Fibroblast of peridontal ligament (primary cell): ENCODE data around the gene INPP5D.
"Not testable (repeated sequence)": the region's sequence is repeated elsewhere in the genome, so short reads cannot be mapped to it uniquely, and the experiment has no call there.

Experiments used
- DNase-seq: peaks from one replicate; pipeline ENCODE4 v3.0.0-alpha.2; 2010; ENCODE audit errors: extremely low read depth

The INPP5D gene

DNA sequence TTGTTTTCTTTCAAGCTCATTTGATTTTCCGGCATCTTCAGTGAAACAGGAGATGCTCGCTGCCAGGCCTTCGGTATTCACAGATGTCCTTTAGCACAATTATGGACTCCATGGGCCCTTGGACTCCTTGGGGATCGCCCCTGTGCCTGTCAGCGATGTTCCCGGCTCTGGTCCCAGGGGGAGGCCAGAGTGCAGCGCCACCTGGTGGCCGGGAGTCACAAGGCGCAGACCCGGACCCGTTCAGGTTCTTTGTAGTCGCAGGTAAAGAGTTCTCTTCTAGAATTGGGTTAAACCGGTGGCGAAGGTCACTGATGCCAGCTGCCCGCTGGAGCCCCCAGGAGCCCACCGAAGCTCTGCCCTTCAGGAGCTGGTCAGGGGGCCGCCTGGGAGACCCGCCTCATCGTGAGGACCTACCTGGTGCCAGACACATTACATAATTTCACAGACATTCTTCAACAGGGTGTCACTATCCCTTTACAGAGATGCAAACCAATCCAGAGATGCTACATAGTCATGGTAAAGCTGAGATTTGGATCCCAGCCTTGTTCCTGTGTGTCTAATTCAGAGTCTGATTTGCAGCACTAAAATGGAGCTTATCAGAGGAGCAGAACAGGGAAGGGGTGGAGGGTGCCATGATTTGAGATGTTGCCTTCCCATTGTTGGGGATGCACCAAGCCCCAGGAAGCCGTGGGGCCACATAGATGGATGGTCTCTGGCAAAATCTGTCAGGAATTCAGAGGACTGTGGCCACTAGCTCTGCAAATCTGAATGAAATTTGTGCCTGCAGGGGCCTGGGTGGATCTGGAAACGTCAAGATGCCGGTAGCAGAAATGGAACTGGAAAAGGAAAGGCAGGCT lies 6.0 kb upstream of the INPP5D start:
- peak; percentile 13 for DNase-seq

DNA sequence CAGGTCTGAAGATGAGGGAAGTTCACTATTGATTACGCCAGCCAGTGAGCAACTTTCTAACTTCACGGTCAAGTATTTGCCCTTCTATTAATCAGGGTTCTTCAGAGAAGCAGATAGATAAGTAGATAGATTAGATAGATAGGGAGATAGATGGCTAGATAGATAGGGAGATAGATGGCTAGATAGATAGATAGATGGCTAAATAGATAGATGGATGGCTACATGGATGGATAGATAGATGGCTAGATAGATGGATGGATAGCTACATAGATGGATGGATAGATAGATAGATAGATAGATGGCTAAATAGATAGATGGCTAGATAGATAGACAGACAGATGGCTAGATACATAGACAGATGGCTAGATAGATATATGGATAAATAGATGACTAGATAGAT lies 4.8 kb upstream of the INPP5D start:
- DNase-seq: no peak

DNA sequence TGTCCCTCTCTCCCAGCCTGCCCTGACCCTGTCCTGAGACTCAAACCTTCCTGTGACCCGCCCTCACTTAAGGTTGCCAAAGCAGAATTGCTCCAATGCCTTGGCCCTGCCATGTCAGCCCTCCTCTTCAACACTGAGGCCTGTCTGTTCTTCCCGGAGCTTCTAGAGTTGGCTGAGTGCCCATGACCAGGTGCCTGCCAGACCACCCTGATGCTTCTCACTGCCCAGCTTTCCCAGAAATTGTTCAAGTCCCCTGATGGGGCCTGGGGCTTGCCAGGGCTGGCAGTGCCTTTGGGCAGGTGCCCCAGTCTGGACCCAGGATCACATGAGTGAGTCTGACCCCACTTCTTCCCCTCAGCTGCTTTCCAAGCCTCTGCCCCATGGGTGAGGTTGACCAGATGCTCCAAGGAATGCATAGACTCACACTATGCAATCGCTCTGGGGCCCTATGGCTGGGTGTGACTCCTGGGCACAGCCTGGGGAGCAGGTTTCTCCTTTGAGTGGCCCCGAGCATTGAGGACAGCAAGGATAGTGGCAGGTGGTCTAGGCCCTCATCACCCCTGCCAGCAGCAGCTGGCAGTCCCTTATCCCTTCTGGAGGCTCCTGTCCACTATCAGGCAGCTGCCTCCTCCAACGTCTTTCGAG lies 3.1 kb upstream of the INPP5D start:
- no peak for DNase-seq

DNA sequence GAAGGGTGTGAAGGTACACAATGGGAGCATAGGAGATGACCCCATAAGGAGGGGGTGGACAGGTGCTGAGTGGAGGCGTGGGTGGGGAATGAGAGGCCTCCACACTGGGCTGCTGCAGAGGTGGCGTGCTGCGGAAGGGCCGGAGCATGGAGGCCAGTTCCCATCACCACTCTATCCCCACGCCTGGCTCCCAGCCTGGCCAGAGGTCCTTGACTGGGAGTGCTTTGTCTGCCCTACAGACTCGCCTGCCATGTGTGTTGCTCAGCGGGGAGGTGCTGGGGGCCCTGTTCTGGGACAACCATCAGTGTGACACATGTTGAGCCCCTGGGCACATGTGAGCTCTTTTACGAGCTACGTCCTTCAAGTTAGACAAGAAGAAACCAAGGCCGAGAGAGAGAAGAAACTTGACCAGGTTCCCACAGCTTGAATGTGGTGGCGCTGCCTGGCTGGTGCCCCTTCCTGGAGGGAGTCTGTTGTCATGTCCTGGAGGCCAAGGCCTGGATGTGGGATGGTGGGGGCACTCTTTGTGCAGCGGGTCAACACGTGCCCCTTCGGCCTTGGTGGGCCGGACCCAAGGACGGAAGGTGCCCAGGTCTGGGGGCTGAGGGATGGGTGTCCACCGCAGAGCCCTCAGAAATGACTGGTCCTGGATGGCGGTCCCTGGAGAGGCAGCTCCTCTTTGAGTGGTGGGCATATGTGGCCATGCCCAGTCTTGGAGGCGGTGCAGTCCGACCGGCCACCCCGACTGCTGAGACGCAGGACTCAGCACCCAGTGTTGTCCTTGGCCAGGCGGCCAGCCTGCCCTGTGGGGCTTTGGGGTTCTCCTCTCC lies 1.2 kb upstream of the INPP5D start:
- DNase-seq: no peak

DNA sequence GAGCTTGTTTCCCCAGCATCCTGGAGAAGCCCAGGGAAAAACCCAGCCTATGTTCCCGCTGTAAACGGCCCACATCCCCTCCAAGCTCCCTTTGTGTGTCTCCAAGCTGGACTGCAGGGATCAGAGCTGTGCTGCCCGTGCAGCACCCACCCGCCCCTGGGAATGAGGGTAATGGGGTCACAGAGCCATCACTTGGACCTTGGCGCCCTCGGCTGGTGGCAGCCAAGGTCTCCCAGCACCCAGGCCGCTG lies 670 bp upstream of the INPP5D start:
- no peak for DNase-seq

DNA sequence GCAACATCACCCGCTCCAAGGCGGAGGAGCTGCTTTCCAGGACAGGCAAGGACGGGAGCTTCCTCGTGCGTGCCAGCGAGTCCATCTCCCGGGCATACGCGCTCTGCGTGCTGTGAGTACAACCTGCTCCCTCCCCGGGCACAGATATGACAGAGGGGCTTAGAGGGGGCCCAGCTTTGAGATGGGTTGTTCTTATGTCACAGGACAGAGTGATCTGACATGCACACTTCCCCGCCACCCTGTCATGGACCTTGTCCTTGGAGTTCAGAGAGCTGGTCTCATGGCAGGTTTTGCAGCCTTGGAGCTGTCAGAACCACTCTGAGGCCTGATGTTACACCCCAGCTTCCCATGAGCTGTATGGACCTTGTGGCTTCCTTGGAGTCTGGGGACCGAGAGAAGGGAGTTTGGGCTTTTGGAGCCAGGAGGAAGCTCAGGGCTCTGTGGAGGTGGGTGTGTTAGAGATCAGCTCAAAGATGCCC lies 398 bp downstream of the INPP5D start:
- DNase-seq: no peak

DNA sequence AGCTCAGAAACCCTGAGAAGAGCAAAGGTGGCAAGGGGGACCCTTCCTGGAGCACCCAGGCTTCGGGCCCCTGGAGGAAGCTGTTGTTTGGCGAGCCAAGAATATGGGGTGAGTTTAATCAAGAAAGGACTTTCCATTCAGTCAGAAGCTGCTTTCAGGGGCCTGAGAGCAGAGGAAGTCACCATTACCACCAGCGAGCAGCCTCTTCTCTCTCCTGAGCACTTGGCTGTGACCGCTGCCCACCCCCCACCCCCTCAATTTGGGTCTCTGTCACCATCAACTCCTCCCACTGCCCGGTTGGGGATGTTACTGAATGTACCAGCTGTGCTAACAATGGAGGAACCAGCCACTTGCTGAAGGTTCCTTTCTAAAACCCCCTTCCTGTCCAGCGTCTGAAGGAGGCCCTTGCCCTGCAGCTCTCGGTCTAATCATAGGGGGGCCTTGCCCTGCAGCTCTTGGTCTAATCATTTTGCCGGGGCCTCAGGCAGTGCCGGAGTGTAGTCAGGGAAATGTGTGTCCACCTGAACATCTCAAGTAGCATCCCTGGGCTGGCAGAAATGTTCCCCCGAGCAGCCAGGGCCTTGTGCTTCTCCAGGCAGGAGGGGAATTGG lies 943 bp downstream of the INPP5D start:
- DNase-seq: no peak

DNA sequence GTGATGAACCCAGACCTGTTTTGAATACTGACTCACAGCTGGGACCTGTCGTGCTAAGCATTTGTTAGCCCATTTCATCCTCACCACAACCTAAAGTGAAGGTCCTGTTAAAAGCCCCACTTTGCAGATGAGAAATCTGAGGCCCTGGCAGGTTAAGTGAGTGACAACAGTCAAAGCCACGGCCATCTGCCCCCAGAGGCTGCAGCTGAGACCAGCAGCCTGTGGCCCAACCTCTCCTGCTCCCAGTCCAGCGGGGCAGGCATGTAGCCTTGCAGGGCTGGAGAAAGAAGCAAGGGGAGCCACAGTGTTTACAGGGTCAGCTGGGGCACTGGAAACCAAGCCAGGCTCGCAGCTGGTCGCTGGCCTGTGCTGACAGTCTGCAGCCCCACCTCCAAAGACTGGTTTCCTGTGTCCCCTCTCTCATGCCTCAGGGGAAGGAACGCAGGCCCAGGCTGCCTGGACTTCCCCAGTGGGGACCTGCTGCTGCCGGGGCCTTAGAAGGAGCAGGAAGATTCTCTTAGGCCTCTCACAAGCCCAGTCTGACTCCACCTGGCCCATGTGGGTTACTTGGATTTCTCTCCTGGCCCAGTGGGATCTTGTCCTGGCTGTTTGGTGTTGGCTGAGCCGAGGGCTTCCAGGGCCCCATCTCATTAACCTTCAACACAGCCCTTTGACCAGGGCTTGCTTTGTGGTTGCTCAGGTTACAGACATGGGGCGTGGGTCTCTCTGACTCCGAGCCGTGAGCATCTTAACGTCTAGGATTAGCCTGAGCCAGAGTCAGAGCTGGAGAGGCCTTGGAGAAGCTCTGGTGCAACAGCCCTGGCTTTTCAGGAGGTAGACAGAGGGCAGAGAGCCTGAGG lies 1.7 kb downstream of the INPP5D start:
- no peak for DNase-seq

DNA sequence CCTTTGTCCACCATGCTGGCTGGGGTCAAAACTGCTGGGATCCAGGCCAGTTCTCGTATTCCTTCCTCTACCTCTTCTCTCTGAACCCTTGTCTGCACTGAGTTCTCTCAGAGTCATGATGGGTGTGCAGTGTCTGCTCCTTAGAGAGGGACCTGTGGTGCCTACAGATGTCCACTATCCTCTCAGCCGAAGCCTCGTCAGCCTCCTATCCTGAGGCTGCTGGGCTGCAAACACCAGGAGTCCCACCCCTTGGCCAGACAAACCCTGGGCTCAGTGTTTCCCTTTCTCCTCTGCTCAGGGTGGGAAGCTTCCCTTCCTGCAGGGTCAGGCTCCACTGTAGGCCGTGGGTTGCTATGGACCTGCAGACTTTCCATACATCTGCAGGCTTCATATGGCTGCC lies 2.3 kb downstream of the INPP5D start:
- no peak for DNase-seq

DNA sequence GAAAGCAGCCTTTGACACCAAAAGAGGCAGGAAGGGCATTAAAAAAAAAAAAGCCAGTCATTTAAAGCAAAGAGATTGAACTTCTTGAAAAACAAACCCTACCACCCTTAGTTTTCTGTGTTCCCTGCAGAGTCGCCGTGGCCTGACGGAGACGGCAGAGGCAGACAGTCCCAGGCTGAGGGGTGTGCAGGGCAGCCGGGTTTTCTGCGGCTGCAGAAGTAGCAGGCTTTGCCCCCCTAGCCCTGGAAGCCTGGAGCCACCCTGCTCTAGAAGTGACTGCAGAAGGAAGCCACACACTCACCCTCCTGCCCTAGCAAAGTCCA lies 2.8 kb downstream of the INPP5D start:
- no peak for DNase-seq

DNA sequence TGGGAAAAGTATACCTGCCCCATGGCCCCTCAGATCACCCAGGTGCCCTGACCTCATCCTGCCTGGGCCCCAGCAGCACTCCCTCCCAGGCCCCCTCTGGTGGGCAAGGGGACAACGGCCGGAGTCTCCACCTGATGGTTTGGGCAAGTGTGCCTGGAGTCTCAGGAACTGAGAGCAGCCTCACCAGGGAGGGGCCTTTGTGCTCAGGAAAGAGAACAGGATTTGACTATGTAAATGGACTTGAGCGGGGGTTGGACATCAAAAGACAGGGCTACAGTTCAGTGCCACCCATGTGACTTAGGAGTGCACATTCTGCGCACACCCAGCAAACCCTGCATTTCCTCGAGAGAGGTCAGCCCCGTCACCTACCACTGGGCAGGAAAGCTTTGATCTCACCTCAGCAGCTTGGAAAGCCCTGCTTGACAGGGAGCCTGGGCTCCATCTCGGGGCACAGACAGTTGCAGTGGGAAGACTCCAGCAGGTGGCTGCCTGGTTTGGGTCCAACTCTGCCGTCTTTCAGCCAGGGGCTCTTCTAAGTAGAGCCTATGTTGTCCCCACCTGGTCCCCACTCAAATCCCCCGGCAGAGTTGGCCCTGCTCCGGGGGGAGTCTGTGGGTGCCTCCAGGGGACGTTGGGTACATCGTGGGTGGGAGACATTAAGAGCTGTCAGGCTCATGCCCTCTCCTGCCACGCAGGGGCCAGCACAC lies 3.3 kb downstream of the INPP5D start:
- no peak for DNase-seq

DNA sequence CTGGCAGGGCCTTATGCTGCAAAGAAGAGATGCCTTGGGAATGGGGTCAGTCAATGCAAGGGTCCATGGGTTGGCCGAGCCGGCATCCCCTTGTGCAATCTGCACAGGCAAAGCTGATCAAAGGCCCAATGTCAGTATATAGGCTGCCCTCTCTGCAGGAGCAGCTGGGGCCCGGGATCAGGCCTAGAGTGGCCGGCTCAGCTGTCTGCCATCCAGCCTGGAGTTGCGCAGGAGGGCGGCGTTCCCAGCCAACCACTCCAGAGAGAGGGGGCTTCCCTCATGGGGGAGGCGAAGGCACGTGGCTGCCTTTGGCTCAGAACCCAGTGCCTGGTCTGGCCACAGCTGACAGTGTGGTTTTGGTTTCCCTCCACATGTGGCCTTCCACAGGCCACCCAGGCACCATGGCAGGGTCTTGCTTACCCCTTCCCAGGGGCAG lies 3.9 kb downstream of the INPP5D start:
- no peak for DNase-seq

DNA sequence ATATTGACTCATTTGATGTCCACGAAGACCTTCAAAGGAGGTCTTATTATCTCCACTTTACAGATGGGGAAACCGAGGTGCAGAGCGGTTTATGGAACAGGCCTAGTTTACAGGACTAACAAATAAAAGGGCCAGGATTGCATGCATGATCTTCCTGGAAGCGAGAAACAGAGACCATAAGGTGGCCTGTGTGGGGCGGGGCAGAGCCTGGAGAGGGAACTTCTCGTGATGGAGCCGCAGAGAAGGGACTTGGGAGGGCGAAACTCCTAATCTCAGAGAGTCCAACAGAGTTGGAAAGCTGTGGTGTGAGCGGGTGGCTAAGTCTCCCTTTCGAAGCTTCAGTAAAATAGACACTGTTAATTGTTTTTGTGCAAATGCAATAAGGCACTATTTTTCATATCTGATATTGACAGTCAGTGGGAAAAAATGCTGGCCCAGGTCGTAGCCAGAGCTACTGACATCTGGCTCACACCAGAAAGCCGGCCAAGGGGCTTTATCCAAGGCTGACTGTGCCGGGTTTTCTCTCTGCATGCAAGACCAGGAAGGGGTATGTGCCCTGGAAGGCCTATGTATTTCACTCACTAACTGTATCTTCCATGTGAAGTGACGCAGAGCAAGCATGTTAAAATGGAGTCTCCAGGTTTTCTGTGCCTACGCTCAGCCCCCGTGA lies 4.5 kb downstream of the INPP5D start:
- no peak for DNase-seq

DNA sequence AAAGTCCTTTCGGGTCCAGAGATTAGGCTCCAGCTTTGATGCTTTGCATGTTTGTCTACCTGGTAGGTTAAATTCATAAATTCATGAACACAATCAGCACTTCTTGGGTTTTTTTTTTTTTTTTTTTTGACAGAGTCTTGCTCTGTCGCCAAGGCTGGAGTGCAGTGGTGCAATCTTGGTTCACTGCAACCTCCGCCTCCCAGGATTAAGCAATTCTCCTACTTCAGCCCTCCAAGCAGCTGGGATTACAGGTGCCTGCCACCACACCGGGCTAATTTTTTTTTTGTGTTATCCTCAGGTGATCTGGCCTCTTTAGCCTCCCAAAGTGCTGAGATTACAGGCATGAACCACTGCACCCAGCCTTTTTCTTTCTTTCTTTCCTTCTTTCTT lies 5.1 kb downstream of the INPP5D start:
- DNase-seq: not testable (repeated sequence)

DNA sequence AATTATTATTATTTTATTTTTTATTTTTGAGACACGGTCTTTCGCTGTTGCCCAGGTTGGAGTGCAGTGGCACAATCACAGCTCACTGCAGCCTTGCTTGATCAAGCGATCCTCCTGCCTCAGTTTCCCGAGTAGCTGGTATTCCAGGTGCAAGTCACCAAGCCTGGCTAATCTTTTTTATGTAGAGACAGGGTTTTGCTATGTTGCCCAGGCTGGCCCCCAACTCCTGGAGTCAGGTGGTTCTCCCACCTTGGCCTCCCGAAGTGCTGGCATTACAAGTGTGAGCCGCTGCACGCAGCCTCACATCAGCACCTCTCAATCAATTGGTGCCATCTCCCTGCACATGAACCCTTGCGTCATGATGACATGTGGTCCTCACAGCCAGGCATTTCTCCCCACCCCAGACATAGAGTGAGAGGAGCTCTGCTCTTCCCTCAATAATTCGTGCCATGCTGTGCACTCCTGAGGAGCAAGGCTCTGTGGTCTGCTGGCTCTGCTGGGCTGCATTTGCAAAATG lies 5.9 kb downstream of the INPP5D start:
- no peak for DNase-seq

DNA sequence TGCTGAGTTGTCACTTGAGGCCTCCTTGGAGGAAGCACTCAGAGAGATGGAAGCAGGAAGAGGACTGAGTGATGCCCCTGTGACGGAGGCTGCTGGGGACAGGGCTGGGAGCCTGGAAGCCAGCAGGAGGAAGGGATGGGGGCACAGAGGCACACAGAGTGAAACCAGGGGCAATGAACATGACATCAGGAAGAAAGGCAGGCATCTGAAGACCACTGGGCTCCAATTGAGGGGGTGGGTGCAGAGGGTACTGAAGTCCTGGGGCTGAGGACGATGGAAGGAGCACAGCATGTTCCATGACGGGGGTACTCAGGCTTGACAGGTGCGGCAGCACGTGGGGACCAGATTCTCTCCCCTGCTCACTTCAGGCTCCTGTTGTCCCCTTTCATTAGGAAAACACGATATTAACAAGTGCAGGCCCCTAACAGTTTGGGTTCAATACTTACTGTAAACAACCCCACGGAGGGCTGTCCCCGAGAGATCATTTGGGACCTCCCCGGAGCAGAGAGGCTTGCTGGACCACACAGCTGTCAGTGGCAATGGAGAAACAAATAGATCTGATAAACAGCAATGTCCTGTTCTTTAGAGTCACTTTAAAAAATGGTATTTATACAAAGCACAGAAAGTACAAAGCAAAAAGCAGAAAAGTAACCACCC lies 8.7 kb downstream of the INPP5D start:
- DNase-seq: no peak

DNA sequence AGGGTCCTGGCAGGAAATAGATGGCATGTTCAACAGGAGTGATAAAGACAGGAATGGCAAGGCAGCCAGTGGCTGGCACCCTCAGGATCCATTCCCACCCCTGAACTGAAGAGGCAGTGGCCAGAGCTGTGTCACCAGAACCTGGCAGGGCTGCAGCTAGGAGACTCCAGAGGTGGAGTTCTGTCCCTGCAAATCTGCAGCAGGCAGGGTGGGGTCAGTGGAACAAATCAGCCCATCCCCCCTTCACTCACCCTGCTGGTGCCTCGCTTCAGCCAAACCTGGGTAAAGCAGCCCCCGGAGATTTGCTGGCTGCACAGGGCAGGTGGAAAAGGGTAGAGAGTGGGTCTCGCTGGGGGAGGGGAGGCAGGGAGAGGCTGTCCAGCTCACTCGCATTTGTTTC lies 12.7 kb downstream of the INPP5D start:
- no peak for DNase-seq

DNA sequence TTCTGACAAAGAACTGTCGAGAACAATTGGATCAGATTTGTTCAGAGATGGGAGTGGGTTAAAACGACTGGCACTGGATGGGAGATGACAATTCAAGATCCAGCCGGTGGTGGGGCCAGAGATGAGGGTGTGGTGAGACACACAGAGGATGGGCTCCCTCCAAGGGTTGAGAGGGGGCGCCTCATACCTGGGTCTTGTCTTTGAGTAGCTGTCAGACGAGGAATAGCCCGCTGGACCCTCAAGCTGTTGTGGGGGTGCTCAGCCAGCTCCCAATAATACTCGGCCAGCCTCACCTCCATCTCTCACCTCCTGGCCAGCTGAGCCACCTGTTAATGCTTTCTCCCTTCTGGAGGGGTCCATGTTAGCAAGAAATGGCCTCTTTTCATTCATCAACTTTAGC lies 14.0 kb downstream of the INPP5D start:
- DNase-seq: no peak

DNA sequence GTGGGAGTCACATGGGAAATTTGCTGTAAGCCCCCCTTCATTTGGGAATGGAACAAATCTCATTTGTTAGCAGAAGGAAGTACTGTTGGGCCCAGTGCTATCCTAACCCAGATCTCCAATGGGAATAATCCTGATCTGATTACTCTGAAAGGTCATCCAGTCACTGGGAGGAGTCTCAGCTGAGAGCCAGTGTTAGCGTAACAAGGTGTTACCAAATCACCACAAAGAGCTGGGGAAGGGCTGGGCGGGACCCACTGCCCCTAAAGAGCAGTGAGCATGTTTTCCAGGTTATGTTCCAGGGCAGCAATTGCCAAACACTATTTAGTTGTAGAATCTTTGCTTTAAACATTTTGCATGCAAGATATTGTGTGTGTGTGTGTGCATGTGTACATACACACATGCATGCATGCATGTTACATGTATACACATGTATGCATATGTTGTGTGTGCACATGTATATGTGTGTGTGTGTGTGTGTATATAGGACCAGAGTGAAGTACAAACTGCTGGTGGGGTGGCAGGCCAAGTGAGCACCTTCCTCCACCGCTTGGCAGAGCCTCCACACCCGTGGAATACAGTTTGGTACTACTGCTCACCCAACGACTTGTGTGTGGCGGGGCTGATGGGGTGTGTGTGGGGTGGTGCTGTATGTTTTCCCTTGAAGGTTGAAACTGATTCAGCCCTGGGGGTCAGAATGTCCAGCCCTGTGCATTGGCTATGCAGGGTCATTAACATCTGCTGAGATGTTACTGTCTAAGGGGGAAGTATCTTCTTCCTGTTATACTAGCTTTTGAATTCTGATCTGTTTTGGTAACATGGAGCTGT lies 15.2 kb downstream of the INPP5D start:
- DNase-seq: no peak
